HepG2 (cell line): ENCODE measurements around the gene TESK1. TPM values are rescaled to one million over a fixed set of nuclear protein-coding genes. Genes with fewer than 3 reads are reported as not detected.

Source experiments
- CBX1 ChIP-seq: IDR thresholded peaks from one replicate; pipeline ENCODE4 v1.6.1; 2016; ENCODE audit warnings: antibody characterized with exemption, low read depth
- ELK4 ChIP-seq: sonication (generic); formaldehyde crosslinking; IDR thresholded peaks from 2 replicates; pipeline ENCODE4 v1.9.0; 2021; ENCODE audit warnings: missing genetic modification reagents, borderline replicate concordance
- GTF3A ChIP-seq: sonication (generic); formaldehyde crosslinking; conservative IDR thresholded peaks from 2 replicates; pipeline ENCODE4 v1.4.0; 2020; ENCODE audit warnings: mild to moderate bottlenecking, missing genetic modification reagents
- HOMEZ ChIP-seq: IDR thresholded peaks from 2 replicates; pipeline ENCODE4 v1.6.1; 2016; ENCODE audit warnings: low read depth
- NFIB ChIP-seq: sonication (generic); formaldehyde crosslinking; IDR thresholded peaks from 2 replicates; pipeline ENCODE4 v1.9.0; 2021; ENCODE audit warnings: missing genetic modification reagents, mild to moderate bottlenecking, borderline replicate concordance
- PBX3 ChIP-seq: sonication (generic); formaldehyde crosslinking; IDR thresholded peaks from 2 replicates; pipeline ENCODE4 v1.8.1; 2023; ENCODE audit warnings: missing genetic modification reagents, inconsistent platforms, borderline replicate concordance
- SMAD1 ChIP-seq: sonication (generic); formaldehyde crosslinking; IDR thresholded peaks from 2 replicates; pipeline ENCODE4 v1.4.0; 2020; ENCODE audit warnings: missing genetic modification reagents, low read depth, mild to moderate bottlenecking, borderline replicate concordance
- TFDP1 ChIP-seq: IDR thresholded peaks from 2 replicates; pipeline ENCODE4 v1.6.1; 2016; ENCODE audit warnings: missing compliant biosample characterization, missing genetic modification reagents, borderline replicate concordance
- ZBTB10 ChIP-seq: sonication (generic); formaldehyde crosslinking; IDR thresholded peaks from 2 replicates; pipeline ENCODE4 v1.4.0; 2020; ENCODE audit warnings: missing genetic modification reagents, borderline replicate concordance
- ZBTB33 ChIP-seq: sonication (generic); formaldehyde crosslinking; IDR thresholded peaks from 2 replicates; pipeline ENCODE4 v1.4.0; 2020; ENCODE audit warnings: missing genetic modification reagents
- ZFP41 ChIP-seq: sonication (generic); formaldehyde crosslinking; IDR thresholded peaks from 2 replicates; pipeline ENCODE4 v1.4.0; 2020; ENCODE audit warnings: mild to moderate bottlenecking, missing genetic modification reagents, borderline replicate concordance
- ZKSCAN5 ChIP-seq: sonication (generic); formaldehyde crosslinking; IDR thresholded peaks from 2 replicates; pipeline ENCODE4 v1.5.1; 2020; ENCODE audit warnings: mild to moderate bottlenecking, missing genetic modification reagents
- ZNF12 ChIP-seq: sonication (generic); formaldehyde crosslinking; IDR thresholded peaks from 2 replicates; pipeline ENCODE4 v1.5.0; 2020; ENCODE audit warnings: missing genetic modification reagents
- ZNF234 ChIP-seq: sonication (generic); formaldehyde crosslinking; conservative IDR thresholded peaks from 2 replicates; pipeline ENCODE4 v1.5.1; 2020; ENCODE audit warnings: mild to moderate bottlenecking, missing genetic modification reagents
- ZNF432 ChIP-seq: sonication (generic); formaldehyde crosslinking; IDR thresholded peaks from 2 replicates; pipeline ENCODE4 v1.5.0; 2020; ENCODE audit warnings: missing genetic modification reagents, mild to moderate bottlenecking, borderline replicate concordance
- ZSCAN12 ChIP-seq: sonication (generic); formaldehyde crosslinking; IDR thresholded peaks from 2 replicates; pipeline ENCODE4 v1.9.0; 2021; ENCODE audit warnings: mild to moderate bottlenecking, missing genetic modification reagents
- polyA plus RNA-seq, 8 experiments: library from polyadenylated mRNA; depleted of rRNA in 3 of 8; stranded (reverse) in 7 of 8; unstranded in 1 of 8; fragments of >200 nt; fragmentation: Illumina TruSeq in 4 of 8; extraction: Trizol in 4 of 8; gene quantifications; 2 replicates each; pipeline versions ENCODE4 v1.2.1 to v1.2.3, GENCODE V29; 2011 to 2016; ENCODE audit warnings: low read depth in 4 of 8, missing spikeins in 1 of 8, mixed read lengths in 1 of 8; ENCODE audit not compliant: insufficient read depth in 1 of 8
- total RNA-seq, 5 experiments: library from RNA; depleted of rRNA; stranded (reverse); fragments of >200 nt; fragmentation: Illumina TruSeq; extraction: Trizol; gene quantifications; 2 replicates each; pipeline ENCODE4 v1.2.3, GENCODE V29; 2016; ENCODE audit warnings: low read depth in 1 of 5

Gene TESK1
- total and polyA plus RNA-seq, 2 of the 13 experiments (the other 11 are each of a cell fraction or from before 2014, with no cell fraction given) = 7.3 to 13.6 TPM

GRCh38 chr9:35604578-35605350, at the start of gene TESK1 (continued):
- TF ChIP-seq HOMEZ (CRISPR knock-in tag) (no peak), CBX1 (no peak), ZNF12 (CRISPR knock-in tag) (no peak), ZBTB10 (CRISPR knock-in tag) (no peak), GTF3A (CRISPR knock-in tag) (no peak), ZBTB33 (no peak), SMAD1 (CRISPR knock-in tag) (no peak), NFIB (no peak), ZNF234 (no peak), ZNF432 (CRISPR knock-in tag) (no peak), PBX3 (CRISPR knock-in tag) (no peak), ELK4 (CRISPR knock-in tag) (no peak), TFDP1 (CRISPR knock-in tag) (no peak), ZSCAN12 (CRISPR knock-in tag) (0 out of 2 replicates have a peak, but pooled peaks have one; percentile 71), ZFP41 (CRISPR knock-in tag) (no peak), ZKSCAN5 (no peak)
